Right hindlimb (tissue), 1 donor: Measurements from ENCODE around the gene PIGQ.

Experiments
- DNase-seq: peaks from one replicate; pipeline ENCODE4 v3.0.0-alpha.2; 2018

Gene PIGQ

GRCh38 chr16:610513-611381 is 41.0 kb downstream of the PIGQ start:
- no peak for DNase-seq

- DNase-seq, result no peak
Observed at GRCh38 chr16:615122-615521, 45.4 kb downstream of the PIGQ start.

GRCh38 chr16:616733-617586 is 47.2 kb downstream of the PIGQ start:
- DNase-seq, result no peak

- no peak for DNase-seq
Observed at GRCh38 chr16:617855-618254, 48.1 kb downstream of the PIGQ start.

- no peak for DNase-seq
Observed at GRCh38 chr16:619476-620100, 49.8 kb downstream of the PIGQ start.

GRCh38 chr16:620700-621525 is 51.1 kb downstream of the PIGQ start:
- no peak for DNase-seq

- DNase-seq, result no peak
Observed at GRCh38 chr16:621526-622105, 51.8 kb downstream of the PIGQ start.

GRCh38 chr16:622920-623280 is 53.1 kb downstream of the PIGQ start:
- no peak for DNase-seq

- no peak for DNase-seq
Observed at GRCh38 chr16:624526-625070, 54.8 kb downstream of the PIGQ start.

GRCh38 chr16:625117-625976 is 55.6 kb downstream of the PIGQ start:
- no peak for DNase-seq

- DNase-seq, result no peak
Observed at GRCh38 chr16:625977-626765, 56.4 kb downstream of the PIGQ start.

GRCh38 chr16:626787-627453 is 57.2 kb downstream of the PIGQ start:
- DNase-seq, result no peak

GRCh38 chr16:627454-628239 is 57.9 kb downstream of the PIGQ start:
- peak; percentile 32 for DNase-seq

GRCh38 chr16:628321-629061 is 58.7 kb downstream of the PIGQ start:
- DNase-seq, result peak; percentile 15

GRCh38 chr16:629185-629832 is 59.5 kb downstream of the PIGQ start:
- DNase-seq, result peak; percentile 79

GRCh38 chr16:629833-630248 is 60.1 kb downstream of the PIGQ start:
- no peak for DNase-seq

GRCh38 chr16:630249-630814 is 60.6 kb downstream of the PIGQ start:
- no peak for DNase-seq
